Amniotic epithelial cell (primary cell): Measurements from ENCODE around the gene THOC5.
"Not testable (repeated sequence)": the region's sequence is repeated elsewhere in the genome, so short reads cannot be mapped to it uniquely, and the experiment has no call there.

Source experiments
- DNase-seq: peaks from one replicate; pipeline ENCODE4 v3.0.0-alpha.2; 2010; ENCODE audit warnings: low read depth

The THOC5 gene

DNA sequence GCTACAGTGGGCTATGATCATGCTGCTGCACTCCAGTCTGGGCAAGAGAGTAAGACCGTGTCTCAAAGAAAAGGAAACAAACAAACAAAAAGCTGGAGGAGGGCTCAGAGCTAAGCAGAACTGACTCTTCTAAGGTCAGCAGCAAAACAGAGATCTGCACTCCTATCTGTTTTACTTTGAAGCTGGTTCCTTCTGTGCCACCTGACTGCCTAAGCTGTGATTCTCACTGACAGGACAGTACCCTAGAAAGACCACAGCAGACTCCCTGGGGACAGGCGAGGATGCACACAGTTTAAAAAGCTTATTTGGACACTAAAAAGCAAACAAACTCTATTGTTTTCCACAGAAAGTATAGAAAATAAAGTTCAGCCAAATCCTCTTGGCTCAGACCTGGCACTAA is 43.0 kb downstream of the THOC5 start:
- DNase-seq: no peak

GRCh38 chr22:29509815-29510214 is 43.7 kb downstream of the THOC5 start:
- no peak for DNase-seq

DNA sequence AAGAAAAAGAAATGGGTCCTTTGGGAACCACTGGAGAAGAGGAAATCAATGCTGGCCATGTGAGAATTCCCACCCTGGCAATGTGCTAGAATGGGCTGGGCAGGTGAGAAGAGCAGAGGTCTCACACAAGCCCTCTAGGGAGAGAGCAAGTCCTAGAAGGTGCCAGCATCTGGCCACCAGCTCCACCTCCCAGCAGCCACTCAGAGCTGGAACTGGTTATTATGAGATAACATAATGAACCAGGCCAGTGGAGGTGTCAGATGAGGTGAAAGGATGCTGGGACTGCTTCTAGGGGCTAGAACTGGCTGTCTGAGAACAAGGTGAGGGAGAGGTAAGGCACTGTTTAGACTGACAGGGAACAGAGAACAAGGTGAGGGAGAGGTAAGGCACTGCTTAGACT is 44.3 kb downstream of the THOC5 start:
- no peak for DNase-seq

GRCh38 chr22:29503811-29504372 is 49.7 kb downstream of the THOC5 start:
- DNase-seq: peak; percentile 75

- no peak for DNase-seq
Measured at GRCh38 chr22:29499852-29500251, 53.7 kb downstream of the THOC5 start.

- DNase-seq: no peak
Measured at GRCh38 chr22:29493636-29494035, 59.9 kb downstream of the THOC5 start.

GRCh38 chr22:29491012-29491411 is 62.5 kb downstream of the THOC5 start:
- DNase-seq: no peak

DNA sequence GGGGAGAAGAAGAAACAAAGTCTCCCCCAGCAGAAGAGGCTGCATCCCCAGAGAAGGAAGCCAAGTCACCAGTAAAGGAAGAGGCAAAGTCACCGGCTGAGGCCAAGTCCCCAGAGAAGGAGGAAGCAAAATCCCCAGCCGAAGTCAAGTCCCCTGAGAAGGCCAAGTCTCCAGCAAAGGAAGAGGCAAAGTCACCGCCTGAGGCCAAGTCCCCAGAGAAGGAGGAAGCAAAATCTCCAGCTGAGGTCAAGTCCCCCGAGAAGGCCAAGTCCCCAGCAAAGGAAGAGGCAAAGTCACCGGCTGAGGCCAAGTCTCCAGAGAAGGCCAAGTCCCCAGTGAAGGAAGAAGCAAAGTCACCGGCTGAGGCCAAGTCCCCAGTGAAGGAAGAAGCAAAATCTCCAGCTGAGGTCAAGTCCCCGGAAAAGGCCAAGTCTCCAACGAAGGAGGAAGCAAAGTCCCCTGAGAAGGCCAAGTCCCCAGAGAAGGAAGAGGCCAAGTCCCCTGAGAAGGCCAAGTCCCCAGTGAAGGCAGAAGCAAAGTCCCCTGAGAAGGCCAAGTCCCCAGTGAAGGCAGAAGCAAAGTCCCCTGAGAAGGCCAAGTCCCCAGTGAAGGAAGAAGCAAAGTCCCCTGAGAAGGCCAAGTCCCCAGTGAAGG is 64.3 kb downstream of the THOC5 start:
- DNase-seq: not testable (repeated sequence)

DNA sequence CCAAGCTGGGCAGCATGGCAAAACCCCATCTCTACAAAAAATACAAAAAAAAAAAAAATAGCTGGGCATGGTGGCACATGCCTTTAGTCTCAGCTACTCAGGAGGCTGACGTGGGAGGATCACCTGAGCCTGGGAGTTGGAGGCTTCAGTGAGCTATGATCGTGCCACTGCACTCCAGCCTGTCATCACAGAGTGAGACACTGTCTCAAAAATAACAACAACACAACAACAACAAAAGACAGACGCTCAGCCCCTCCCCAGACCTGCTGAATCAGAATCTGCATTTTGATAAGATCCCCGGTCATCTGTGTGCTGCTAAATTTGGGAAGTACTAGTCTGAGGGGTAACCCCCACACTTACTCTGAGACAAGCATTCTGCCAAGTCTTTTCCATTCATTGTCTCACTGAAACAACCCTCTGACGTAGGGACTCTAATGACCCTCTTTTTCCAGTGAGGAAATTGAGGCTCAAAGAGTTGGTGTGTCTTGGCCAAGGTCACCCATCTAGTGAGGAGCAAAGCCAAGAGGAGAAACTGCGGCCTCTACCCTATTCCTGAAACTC is 66.1 kb downstream of the THOC5 start:
- no peak for DNase-seq

- no peak for DNase-seq
Measured at GRCh38 chr22:29485448-29485847, 68.1 kb downstream of the THOC5 start.

DNA sequence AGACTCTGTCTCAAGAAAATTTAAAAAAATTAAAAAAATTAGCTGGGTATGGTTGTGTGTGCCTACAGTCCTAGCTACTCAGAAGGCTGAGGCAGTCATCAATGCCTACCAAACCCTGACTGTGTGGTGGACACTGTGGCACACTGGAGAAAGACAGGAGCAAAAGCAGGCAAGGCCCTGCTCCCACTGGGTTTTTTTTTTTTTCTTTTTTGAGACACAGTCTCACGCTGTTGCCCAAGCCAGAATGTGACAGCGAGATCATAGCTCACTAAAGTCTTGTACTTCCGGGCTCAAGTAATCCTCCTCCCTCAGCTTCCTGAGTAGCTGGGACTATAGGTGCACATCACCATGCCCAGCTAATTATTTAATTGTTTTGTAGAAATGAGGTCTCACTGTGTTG is 68.9 kb downstream of the THOC5 start:
- DNase-seq: no peak

DNA sequence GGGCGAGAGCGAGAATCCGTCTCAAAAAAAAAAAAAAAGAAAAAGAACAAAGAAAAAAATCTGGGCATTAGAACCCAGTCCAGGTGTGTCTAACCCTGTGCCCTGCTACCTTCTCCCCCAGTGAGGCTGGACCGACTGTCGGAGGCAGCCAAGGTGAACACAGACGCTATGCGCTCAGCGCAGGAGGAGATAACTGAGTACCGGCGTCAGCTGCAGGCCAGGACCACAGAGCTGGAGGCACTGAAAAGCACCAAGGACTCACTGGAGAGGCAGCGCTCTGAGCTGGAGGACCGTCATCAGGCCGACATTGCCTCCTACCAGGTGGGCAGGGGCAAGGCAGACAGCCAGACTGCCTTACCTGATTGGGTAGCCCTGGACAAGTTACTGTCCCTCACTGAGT is 70.3 kb downstream of the THOC5 start:
- no peak for DNase-seq

GRCh38 chr22:29482726-29483125 is 70.8 kb downstream of the THOC5 start:
- no peak for DNase-seq

- DNase-seq: no peak
Measured at GRCh38 chr22:29482253-29482652, 71.3 kb downstream of the THOC5 start.

GRCh38 chr22:29481265-29482000 is 72.1 kb downstream of the THOC5 start:
- peak; percentile 67 for DNase-seq

- peak; percentile 87 for DNase-seq
Measured at GRCh38 chr22:29480512-29481264, 72.9 kb downstream of the THOC5 start.

GRCh38 chr22:29480262-29480511 is 73.4 kb downstream of the THOC5 start:
- no peak for DNase-seq

DNA sequence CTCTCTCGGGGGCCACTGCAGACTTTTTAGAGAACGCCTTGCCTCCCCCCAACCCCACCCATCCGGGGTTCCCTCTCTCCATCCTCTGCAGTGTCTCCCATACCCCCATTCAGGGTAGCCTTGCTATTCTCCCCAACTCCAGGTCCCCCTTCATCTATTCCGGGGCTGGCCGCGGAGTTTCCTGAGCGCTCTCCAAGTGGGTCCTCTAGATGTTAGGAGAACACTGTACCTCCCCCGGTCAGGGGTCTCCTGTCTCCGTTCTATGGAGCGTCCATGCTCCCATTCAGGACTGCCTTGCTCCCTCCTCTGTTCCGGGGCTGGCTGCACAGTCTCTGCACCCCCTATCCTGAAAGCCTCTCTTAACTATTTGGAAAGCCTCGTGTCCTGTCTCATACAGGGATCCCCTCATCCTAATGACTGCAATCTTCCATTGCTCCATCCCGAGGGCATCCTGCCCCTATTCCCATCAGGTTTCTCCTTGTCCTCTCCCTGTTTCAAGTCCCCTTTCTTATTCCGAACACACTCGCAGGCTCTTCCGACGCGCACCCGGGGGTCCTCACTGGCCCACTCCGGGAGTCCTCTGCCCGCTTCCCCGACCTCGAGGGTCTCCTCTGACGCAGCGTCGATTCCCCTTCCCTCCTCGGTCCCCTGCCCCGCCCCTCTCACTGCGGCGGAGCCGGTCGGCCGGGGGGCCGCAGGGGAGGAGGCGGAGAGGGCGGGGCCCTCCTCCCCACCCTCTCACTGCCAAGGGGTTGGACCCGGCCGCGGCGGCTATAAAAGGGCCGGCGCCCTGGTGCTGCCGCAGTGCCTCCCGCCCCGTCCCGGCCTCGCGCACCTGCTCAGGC is 73.9 kb downstream of the THOC5 start, which contains the start of gene NEFH:
Gene NEFH (plus strand): TSS at position 802 of the 845 bp plus-strand sequence. CDS start 45 bp downstream, outside the sequence.
- DNase-seq: no peak

DNA sequence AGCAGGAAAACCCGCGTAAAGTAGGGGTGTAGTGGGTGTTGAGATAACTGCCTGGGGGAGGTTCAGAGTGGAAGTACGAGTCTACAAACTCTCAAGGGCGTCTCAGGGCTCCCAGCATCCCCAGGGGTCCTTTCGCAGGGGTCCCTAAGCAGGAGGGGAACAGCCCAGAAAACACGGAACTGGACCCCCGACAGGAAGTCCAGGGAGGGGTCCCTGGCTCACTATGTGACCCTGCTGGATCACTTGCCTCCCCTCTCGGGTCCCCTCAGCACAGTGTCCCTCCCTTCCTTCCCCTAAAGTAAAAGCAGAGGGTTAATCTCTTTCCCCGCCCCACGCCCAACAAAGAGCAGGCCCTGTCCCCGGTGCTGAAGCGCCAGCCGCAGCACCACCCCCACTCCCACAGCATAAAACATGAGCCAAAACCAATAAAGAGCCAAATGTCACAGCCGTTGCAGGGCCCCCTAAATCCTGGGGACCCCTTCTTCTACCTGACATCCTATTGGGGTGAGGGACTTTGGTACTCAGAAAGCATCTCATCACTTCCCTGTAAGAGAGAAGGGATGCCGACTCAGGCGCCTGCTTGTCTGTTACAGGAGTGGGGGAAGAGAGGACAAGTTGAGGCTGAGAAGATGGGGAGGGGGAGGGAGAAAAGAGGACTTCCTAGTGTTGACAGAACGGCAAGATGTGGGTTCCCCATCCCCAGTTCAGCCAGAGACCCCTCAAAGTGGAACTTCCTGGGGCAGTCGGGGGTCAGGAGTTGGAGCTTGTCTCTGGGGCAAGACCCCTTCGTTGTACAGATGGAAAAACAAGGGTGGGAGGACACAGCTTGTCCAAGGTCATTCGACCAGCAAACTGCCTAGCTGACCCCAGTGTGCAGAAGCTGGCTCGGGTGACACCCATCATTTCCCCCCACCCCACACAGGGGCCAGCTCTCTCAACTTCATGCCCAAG is 75.0 kb downstream of the THOC5 start:
- DNase-seq: no peak

DNA sequence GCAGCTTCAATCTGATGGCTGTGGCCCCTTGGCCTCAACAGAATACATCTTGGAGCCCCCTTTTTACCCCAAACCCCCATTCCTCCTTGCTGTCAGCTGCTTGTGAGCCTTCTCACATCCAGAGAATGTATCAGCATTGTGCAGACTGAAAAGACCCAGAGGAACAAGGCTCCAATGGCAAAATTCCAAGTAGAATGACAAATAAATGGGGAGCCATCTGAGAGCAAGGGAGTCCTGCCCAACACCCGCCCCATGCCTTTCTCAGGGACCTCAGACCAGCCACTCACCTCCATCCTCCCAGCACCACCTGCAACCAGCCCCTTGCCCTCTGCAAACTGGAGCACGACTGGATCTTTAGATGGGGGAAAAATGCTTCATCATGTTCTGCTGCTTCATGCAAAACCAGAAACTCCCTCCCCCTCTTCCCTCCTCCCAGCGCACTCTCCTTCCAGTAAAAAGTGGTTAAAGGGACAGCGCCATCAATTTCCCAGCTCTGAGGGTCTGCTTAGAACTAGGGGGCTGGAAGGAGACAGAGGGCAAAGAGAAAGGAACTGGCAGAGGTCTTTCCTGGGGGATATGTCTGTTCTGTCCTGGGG is 75.7 kb downstream of the THOC5 start:
- no peak for DNase-seq
